Measurements from ENCODE around the gene TSPAN31.

Gene TSPAN31

DNA sequence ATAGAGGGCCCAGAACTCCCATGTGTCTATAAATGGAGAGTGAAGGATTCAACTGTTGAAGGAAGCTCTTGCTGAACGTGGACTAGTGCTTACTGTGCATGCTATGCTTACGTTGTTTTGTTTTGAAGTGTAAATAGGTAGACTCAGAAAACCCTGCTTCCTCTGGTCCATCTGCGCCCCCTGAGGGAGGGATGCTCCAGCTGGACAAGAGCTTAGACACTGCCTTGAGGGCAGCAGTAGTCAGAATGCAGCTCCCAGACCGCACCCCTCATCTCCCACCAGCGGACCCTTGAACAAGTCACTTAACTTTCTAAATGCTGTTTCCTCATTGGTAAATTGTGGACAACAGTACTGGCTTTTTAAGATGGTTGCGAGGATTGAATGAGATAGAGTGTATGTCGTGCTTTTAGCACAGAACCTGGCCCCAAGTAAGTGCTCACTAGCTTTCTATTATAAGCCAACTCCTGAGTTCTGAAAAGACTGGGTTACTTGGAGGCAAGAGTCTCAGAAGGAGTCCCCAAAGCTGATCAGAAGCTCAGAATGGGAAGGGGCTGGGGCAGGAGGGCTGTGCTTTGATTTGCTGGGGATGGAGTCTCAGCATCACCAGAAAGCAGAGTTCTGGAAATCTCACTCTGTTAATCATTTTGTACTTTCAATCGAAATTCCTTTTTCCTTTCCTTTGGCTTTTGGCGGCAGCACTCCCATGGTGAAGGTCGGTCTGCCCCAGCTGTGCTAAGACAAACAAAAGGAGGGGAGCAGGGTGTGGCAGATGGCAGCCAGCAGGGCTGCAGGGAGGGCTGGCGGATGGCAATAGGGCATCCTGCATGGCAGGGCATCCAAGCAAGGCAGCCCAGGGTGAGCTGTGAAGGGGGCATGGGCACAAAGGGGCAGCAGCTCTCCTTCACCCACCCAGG, 21.9 kb upstream of the TSPAN31 start:
- DNase-seq, result peak in 1 of 2 experiments; percentile 20

DNA sequence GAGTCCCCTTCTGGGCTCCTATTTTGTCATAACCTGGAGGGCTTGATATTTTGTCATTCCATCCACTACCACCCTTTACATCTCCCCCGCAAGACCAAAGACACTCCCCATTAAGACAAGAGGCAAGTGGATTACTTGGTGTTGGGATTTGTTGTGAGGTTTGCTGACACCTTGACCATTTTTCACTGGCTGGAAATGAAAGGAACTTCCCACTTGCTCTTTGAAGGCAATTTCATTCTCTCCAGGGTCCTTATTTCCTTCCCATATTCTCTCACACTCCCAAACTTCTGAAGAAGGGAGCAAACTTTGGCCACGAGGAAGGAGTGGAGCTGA, 21.2 kb upstream of the TSPAN31 start:
- no peak for DNase-seq

DNA sequence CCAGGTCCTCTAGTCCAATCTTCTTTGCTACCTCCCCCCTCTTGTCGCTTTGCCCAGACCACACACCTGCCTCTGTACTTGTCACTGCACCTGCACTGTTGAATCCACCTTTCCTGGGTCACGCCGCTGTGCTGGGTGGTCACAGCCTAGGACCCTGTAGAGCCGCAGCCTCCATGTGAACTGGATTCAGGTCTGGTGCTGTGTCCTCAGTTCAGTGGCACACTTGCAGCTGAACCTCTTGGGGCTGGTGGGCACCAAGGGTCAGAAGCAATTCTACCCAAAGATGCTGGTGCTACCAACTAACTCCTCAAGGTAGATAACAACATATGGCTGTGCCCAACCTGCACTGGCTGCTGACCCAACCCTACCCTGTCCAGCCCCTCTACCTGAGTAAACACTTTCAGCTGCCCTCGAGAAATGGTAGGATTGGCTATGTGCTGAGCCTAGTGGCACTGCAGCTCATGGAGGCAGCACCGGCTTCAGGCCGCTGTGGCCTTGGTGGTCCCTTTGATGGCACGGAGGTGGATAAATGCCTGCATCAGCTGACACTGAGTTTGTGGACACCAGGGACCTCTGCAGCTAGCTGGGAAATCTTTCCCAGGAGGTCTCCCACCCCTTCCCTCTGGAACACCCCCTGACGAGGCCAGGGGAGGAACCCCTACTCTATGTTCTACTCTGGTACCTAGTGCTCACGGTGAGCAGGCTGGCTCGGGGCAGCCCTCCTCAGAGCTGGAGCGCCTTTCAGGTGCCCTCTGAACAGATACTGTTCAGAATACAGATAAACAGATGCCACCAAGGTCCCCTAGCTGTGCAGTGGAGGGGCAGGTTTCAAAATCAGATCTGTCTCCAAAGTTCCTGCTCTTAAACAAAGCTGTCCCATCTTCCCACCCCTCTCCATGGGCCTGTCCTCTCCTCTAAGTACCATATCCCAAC, 20.6 kb upstream of the TSPAN31 start:
- DNase-seq, result no peak

DNA sequence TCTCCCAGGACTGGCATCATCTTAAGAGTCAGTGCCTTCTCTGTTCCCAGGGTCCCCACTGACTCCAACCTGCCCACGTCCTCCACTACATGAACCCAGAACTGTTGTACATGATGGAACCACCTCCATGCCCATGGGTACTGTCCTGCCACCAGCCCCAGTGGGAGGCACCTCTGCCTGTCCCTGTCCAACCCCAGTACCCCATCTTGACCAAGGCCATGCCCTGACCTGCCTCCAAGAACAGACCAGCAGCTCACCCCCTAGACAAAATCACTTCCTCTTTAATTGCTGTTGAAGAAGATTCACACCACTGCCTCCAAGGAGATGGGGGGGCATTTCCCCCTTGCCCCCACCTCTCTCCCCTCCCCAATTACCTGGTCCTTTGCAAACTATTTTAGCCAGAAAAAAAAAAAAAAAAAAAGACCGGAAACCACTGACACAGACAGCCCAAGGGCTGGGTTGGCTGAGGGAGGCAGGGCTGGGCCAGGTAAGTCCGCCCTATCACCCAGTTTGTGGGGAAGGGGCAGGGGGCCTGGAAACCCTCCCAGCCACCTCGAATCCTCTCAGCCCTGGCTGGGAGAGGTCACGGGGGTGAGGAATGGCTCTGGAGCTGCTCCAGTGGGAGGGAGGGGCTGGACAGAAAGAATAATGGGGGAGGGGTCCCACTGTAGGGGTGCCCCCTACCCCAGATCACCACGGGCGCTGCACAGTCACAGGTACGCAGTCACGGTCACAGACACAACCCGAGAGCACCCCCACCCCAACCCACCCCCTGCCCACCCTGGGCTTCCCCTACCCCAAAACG, 19.7 kb upstream of the TSPAN31 start:
- DNase-seq, result no peak

DNA sequence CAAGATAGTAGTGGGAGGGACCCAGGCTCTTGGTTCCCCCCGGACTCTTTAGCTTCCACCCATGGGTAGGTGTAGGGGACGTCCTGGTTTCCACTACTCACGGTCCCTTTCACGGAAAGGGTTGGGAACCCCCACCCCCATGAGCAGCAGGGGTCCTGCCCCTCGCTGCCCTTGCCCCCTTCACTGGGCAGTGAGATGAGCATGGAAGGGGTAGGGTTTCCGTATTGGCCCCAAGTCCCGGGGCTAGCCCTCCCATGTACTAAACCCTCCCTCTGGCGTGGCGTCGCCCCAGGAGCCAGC, 19.0 kb upstream of the TSPAN31 start:
- no peak for DNase-seq

DNA sequence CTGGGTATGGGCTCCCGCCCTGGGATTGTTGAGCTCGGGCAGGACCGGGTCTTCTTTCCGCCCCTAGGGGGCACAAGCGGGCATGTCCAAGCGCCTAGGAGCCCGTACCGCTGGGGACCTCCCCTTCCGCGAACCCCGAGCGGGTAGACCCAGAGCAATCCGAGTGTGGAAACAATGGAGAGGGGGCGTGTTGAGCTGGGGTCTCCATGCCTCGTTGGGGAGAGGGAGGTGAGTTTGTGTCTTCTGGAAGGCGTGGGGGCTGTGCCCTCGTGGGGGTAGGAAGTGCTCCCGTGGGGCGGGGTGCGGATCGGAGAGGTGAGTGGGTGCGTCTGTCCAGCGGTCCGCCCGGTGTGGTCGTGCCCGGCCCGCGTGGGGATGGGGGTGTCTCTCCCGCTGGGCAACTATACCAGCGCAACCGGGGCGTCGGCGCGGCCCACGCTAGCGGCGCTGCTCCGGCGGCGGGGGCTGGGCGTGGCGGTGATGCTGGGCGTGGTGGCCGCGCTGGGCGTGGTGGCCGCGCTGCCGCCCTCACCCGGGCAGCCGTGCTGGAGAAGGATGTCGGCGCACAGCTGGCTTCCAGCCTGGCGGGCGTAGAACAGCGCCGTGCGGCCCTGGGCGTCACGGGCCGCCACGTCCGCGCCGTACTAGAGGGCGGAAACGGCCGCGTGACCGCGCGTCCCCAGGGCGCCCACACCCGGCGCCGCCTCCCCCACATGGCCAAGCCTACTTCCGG, 18.5 kb upstream of the TSPAN31 start:
- peak; percentile 85 to 93 for DNase-seq

DNA sequence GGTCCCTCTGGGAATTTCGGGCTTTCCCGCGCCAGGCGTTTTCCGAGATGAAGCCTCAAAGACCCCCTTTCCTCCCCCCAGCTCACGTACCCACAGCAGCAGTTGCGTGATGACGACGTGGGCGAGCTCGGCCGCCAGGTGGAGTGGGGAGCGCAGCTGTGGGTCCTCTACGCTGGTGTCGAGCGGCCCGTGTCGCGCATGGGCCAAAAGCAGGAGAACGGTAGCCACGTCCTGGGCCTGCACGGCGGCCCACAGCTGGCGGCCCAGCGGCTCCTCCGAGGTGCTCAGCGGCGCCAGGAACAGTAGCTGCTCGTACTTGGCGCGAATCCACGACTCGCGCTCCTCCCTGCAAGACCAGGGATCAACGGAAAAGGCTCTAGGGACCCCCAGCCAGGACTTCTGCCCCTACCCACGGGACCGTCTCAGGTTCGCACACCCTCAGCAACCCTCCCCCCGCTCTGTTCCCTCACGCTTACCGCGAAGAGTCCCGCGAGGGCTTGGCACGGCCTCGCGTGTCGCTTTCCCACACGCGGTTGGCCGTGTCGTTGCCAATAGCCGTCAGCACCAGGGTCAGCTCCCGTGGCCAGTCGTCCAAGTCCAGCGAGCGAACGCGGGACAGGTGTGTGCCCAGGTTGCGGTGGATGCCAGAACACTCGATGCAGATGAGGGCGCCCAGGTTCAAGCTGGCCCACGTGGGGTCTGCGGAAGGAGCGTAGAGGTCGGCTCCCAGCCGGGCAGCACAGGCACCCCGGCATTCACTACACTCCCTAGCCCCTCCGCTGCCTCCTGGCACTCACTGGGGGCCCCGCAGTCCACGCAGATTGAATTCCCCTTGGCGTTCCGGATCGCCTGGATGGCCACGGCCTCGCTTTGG, 17.7 kb upstream of the TSPAN31 start:
- DNase-seq, result no peak

DNA sequence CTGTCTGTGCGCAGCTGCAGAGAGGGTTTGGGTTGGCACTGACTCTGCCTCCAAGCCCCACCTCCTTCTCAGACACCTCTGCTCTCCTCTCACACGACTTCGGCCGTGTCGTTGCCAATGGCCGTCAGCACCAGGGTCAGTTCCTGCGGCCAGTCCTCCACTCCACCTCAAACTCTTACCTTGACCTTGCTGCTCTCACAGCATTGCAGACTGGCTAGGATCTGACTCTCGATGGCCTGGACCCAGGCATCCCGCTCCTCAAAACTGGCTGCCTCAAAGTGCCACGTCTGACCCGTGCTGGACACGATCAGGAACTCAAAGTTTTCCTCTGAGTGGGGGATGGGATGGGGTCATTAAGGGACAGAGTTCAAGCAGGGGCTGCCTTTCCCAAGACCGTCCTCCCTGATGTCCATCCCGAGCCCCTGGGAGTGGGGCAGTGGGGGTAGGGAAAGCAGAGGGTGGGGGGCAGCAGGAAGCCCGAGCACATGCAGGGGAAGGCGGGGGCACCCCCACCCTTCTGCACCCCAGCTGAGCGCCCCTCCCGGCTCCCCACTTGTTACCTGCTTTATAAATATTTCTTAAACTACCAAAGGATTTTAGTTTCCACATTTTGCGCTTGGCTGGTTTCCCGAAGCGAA, 17.0 kb upstream of the TSPAN31 start:
- DNase-seq, result no peak

DNA sequence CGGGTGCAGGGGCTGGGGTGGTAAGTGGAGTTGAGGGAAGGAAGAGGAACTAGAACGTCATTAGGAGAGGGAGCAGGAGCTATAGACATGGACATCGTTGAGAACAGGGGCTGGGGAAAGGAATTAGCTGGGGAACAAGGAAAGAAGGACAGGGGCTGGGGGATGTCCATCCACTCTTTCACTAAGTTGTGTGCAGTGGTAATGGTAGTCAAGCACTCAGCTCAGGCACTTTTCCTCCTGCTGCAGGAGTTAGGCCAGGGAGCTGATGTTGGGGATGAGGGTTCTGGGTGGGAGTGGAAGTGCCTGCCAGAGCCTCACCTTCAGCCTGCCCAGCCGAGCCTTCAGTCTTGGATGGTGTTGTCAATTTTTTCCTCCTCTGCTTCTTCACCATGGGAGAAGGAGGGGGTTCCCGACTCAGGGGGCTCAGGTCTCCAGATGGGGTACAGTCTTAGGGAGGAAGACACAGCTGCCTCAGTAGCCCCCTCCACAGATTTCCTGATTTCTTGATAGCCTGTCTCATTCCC, 15.5 kb upstream of the TSPAN31 start:
- no peak for DNase-seq

DNA sequence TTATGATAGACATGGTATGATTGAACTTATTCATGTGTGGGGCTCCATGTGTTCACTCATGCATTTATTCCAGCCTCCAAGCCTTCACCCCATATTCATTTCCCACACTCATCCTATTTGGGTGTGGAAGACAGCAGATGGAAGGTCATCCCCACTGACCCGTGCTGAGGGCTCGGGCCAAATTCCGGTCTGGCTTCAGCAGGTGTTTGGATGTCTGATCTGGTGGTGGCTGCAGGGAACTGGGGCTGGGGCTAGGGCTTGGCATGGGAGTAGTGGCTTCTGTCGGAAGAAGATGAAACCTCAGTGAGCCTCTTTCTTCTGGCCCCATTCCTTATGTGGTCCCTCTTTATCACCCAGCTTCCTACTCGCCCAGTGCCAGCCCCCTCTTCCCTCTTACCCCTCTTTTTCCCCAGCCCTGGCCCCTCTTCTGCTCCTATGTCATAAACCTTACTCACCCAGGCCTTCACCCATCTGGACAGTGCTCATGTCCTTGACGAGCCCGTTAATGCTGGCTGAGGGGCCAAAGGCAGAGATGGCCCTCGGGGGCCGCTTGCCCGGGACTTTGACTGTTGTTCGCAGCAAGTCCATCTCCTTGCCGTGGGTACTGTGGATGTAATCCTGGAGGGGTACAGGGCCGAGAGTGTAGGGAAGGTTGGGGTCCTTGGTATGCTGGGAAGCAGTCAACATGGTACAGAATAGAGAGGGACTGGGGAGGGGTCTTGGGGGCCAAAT, 14.3 kb upstream of the TSPAN31 start:
- DNase-seq, result no peak

DNA sequence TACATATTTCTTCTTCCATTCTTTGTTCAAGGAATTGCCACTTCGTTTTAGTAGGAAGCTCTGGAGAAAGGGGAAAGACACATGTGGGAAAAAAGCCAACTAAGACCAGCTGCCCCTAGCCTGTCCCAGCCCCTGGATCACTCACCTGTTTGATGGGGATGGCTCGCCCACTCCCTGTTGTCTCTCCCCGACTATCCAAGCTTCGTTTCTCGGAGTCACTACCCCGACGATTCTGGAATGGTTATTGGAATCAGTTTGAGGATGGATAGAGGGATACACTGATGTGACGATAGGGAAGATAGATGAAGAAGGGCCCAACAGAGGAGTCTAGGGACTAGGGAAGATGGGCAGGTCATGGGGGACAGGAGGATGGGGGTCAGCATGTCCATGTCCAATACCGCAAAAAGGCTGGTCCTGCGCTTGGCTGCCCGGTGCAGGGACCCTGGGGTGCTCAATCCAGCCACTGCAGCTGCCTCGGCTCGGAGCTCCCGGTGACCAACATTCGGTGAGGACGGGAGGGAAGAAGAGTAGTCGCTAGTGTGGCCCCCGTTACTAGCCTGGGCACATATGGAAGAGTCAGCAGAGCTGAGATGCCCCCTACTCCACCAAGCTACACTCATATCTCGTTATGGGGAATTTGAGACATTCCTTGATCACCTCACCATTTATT, 13.3 kb upstream of the TSPAN31 start:
- DNase-seq, result no peak

DNA sequence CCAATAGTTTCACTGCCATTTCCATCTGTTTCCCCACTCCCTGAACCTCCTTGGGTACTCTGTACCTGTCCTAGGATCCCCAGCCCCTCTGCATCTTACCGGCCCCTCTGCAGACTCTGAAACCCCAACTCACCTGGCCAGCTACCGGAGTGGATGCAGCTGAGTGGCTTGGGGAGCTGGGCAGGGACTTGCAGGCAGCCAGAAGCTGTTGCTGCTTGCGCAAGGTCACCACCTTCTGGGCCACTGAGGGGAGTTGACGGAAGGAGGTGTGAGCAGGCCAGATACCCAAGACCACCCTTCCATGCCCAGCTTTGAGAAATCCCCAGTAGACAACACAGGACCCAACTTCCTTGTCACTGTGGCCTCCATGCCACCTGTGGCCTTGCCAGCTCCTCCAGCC, 12.6 kb upstream of the TSPAN31 start:
- DNase-seq, result no peak

DNA sequence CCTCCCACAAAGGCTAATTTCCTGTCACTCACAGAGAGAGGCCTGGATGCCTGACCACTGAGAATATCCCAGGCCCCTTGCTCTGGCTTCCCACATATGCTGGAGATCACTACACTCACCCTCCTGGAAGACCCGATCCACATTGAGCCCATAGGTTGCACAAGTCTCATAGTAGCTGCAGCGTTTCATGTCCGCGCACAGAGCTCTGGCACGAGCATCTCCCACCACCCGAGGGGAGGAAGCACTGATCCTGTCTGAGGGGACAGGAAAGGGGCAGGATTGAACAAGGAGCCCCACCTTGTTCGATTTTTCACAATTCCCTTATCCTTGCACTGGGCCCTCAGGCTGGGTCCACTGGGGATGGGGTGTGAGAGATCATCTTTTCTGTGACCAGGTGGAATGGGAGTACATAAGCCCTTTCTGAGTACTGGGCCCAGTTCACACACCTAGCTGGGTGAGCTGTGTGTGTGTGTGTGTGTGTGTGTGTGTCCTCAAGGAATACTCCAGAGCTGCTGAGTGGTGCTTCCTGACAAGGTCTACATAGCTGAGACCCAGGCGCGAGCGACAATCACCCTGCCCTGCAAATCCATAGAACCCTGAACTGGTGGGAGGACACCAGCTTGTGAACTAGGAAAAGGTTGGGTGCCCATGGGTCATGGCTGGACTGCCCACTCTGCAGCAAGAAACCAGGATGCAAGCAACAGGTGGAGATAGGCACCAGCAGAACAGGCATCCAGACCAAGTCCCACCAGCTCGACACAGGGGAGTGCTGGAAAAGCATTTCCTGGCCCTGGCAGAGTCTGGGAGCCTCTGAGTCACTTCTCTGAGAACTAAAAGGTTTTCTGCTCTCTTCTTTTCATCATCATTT, 11.9 kb upstream of the TSPAN31 start:
- no peak for DNase-seq

DNA sequence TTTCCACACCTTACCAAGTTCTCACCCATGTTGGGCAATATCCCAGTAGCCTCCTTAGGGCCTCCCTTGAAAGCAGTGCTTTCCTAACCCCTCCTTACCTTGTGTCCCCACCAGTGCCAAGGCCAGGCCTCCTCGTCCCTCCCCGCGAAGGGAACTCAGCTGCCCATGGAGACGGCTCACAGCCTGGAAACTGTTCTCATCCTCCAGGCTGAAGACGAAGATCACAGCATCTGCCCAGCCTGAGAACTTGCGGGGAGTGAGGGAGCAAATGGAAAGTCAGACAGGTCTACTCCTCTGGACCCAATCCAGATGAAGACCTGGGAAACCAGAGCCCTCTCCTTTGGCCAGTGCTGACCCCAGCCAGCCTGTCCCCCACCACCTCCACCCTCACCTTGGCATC, 10.9 kb upstream of the TSPAN31 start:
- DNase-seq, result no peak

DNA sequence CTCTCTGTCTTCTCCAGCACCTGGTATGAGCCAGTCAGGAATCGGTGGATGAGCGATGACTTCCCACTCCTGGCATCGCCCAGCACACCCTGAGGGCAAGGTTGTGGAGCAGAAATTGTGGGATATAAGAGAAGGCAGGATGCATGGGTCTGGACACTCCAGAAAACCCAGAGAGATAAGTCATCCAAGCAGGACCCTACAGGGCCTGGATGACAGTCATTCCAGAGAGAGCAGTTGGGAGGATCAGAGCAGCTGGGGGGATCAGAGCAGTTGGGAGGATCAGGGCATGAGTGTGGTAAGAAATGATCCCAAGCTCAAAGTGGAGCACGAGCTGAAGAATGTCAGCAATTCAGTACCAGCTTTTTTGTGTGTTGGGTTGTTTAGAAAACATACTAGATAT, 10.2 kb upstream of the TSPAN31 start:
- DNase-seq, result no peak

DNA sequence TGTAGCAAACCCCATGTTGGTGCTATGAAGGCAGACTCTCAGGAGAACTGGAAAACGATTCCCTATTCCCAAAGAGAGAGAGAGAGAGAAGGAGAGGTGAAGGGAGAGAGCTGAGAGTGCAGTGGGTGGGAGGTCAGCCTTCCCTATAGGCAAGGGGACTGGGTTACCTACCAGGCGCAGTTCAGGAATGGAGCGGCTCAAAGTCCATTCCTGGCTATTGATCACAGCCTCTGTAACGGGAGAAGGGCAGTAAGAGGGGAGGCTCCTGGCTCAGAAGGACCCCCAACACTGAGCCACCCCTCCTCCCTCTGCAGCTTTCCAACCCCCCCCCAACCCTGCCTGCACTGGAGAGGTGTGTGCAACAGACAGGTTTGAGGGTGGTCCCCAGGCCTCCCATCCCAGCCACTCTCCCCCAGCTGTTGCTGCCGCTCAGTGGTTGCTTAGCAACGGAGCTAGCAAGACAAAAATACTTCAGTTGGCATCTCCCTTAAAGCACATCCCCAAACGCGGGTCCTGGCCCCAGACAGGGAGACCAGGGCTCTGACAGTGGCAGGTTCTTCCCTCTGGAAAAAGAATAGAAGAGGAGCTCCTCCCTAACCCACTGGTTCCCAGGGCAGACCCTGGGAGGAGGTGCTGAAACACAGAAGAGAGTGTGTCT, 9.5 kb upstream of the TSPAN31 start:
- peak in 1 of 2 experiments; percentile 22 for DNase-seq

DNA sequence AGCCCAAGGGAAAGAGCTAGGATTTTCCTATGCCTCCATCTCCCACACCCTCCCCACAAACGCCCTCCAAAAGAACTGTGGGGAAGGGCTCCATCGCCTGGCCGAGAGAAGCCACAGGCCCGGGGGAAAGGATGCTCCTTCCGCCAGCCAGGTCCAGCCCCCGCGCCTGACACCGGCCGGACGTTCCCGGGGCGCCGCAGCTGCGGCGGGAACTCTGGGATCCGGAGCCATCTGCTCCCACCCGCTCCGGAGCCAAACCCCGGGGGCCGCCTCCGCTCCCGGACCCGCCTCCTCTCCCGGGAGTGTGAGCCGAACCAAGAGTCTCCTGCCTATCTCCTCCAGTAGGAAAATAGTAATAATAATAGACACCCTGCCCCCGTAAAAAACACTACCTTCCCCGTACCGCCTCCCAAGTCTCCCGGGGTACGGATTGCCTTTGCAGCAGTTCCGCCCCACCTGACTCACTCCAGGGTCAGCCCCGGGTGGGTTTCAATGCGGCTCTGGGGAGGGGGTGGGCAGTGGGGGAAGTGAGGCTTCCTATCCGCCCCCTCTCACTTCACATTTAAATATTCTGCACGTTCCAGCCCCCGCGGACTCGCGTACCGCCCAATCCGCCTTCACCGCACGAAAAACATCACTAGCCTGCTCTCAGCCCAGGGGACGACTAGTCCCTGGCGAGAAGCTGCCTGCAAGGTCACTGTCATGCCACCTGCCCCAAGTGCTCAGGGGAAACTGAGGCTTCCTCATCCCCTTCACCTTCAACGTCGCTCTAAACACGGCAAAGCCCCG, 8.7 kb upstream of the TSPAN31 start:
- peak; percentile 43 to 63 for DNase-seq

Data from NCI-H2081 (cell line).